LNCAP (cell line): ENCODE data around the gene SULF2.

ENCODE experiments used
- TF ChIP-seq, protein P1 (sequence below): fragments of 450-650 bp; IDR thresholded peaks from 2 replicates; pipeline ENCODE4 v1.5.1; 2017; ENCODE audit warnings: mild to moderate bottlenecking

The SULF2 gene

DNA sequence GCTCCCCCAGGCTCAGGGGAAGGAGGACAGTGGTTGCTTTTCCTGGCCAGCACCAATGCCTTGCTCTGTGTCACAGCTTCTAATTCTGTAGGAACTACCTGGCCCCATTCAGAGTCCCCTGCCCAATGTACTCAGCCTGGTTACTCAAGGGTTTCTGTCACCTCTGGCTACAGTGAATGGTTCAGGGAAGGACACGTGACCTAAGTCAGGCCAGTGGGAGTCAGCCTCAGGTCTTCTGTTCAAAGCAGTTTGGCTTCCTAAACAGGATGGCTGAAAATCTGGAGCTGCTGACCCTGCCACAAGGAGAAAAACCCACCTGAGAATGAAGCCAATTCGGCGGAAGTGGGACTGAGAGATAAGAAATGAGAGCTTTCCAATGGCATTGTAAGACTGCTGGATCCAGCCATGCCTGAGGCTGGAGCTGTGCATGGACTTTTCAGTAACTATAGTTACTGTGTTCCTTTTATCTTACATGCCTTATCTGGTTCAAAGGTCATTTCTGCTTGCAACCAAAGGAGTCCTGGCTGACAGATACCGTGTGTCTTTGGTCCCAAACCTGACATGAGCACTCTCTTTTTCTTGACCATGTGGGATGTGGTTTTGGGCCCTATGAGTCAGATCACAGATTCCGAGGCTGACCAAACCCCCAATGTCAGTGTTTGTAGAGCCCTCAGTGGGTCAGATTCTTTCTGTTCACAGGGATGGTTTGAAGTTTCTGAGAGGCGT lies 104.3 kb downstream of the SULF2 start:
- TF ChIP-seq, protein P1, sequence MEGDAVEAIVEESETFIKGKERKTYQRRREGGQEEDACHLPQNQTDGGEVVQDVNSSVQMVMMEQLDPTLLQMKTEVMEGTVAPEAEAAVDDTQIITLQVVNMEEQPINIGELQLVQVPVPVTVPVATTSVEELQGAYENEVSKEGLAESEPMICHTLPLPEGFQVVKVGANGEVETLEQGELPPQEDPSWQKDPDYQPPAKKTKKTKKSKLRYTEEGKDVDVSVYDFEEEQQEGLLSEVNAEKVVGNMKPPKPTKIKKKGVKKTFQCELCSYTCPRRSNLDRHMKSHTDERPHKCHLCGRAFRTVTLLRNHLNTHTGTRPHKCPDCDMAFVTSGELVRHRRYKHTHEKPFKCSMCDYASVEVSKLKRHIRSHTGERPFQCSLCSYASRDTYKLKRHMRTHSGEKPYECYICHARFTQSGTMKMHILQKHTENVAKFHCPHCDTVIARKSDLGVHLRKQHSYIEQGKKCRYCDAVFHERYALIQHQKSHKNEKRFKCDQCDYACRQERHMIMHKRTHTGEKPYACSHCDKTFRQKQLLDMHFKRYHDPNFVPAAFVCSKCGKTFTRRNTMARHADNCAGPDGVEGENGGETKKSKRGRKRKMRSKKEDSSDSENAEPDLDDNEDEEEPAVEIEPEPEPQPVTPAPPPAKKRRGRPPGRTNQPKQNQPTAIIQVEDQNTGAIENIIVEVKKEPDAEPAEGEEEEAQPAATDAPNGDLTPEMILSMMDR, result no peak

DNA sequence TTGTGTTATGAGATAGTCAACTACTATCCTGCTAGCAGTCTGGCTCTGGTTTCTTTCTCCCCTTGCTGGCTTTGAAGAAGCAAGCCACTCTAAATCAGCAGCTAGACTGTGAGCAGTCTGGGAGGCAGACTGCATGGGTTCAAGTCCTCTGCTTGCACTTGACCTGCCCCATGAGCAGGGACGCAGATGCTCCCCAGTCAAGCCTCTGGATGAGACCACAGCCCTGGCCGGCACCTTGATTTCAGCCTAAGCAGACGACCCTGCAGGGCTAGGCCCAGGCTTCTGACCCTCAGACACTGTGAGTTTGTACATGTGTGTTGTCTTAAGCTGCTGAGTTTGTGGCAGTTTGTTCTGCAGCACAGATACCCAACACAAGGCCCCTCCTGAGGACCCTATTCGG lies 105.8 kb downstream of the SULF2 start:
- TF ChIP-seq, protein P1, result no peak

DNA sequence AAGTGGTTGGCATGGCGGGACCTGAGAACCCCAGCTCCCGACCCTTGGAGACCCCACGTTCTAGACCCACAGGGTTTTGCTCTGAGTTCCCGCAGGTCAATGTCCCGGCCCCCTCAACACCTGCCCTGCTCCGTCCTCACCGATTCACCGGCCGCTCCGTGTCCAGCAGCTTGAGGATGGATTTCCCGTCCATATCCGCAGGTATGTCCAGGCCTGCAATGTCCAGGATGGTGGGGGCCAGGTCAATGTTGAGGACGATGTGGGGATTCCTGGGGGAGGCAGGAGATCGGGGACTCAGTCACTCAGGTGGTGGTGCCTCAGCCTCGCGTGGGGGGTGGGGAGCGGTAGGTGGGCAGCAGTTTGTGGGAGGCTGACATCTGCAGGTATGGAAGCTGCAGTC lies 106.7 kb downstream of the SULF2 start:
- TF ChIP-seq, protein P1, result no peak

DNA sequence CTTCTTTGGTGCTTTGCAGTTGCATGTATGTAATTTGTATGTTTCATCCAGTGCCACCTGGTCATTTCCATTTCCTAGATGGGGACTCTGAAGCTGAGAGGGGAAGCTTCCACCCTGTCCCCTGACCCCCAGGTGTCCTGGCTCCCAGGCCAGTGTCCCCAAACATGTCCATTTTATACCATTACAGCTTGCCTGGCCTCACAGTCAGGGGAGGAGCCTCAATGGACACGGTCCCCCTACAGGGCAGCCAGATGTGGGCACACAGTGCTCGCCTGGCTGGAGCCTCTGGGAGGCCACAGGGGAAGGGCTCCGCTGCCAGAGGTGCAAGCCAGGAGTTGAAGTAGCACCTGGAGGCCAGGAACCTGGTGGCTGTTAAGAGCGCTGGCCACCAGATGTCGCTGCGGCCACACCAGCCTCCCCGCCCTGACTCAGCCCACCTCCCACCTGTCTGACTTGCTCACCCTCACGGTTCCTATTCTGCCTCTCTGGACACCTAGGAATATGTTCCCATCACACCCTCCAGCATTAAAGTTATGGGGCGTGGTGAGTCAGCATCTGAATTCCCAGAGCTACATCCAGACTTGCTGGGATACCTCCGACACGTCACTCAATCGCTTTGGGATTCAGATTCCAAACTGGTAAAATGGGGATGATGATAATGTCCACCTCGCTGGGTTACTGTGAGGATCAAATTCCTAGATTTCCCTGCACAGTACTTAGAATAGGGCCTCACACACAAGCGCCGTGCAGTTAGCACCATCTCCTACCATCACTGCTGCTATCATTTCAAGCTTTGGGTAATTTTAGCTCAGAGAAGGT lies 107.4 kb downstream of the SULF2 start:
- TF ChIP-seq, protein P1, result peak; percentile 93

DNA sequence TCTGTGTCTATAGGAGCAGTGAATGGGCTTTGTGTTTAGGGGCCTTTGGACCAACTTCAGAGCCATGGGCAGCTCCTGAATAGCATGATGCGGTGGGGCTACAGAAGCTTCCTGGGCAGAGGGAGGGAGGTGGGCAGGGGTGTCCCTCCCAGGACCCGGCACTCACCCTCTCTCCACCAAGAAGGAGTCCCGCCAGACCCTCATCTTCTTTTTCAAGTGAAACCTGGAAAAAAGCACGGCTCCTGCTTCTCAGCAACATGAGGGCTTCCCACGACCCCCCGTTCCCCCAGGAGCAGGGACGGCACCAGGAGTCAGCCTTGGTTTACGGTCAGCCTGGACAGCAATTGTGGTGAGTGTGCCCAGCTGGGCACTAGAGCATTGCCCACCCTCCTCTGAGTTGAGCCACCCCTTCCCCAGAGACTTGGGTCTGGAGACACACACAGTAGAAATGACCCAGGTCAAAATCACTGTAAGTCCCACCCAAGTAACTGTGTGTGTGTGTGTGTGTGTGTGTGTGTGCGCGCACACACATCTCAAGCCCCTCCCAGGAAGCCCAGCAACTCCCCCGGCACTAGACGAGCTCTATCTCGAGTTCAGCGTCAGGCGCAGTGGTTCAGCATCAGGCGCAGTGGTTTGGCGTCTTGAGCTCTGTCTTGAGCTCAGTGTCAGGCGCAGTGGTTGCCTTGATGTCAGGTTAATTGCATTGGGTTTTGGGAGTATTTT lies 108.2 kb downstream of the SULF2 start:
- TF ChIP-seq, protein P1, result no peak

DNA sequence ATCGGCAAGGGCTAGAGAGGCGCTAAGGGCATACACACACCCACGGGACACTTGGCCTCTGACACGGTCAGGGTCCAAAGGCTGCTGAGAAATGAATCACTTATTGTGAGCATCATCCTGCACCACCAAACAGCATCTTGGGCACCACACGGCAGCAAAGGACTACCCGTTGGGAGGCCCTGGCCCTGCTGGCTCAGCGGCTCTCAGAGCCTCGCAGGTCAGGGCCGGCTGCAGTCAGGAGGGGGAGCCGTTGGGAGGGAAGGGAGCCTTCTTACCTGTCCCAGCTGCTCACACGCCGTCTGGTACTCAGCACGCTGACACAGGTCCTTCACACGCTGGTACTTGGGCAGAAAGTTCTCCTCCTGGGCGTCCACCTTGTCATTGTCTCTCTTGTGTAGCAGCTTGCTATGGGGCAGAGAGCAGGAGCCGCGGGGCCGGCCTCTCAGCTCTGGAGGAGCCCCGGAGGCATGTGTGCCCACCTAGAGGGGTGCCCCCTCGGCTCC lies 109.0 kb downstream of the SULF2 start:
- TF ChIP-seq, protein P1, result 0 out of 2 replicates have a peak, but pooled peaks have one; percentile 8
